ENCODE data around the gene MMD. TPM values are rescaled to one million over a fixed set of nuclear protein-coding genes. Genes with fewer than 3 reads are reported as not detected.

Gene MMD
- total RNA-seq = 9.3 and 11.6 TPM in 2 replicates

GRCh38 chr17:55421179-55421934 is at the start of gene MMD:
Gene MMD (minus strand): TSS chr17:55421835. CDS start chr17:55421695, 140 bp downstream.

Other genes with a start within 250 kb of the MMD start
- gene HLF, start 156.9 kb downstream of the MMD start, total RNA-seq = not detected in 2 replicates
- not detected in 2 replicates for gene SMIM36, start 89.6 kb upstream of the MMD start, total RNA-seq

Data from hair follicular keratinocyte (primary cell).